Activated CD4-positive, CD25-positive, alpha-beta regulatory T cell treated with anti-CD3 and anti-CD28 coated beads, Interleukin-2, amount 50 U/mL, for 24 hours (primary cell): ENCODE measurements around the gene GP1BA.
"Not testable (repeated sequence)": the region's sequence is repeated elsewhere in the genome, so short reads cannot be mapped to it uniquely, and the experiment has no call there.

Experiments used
- ATAC-seq, 2 donors: fragments of 150-1000 bp; cut with Tn5 transposase; one replicate each; pipeline ENCODE4 v1.10.0; 2021; ENCODE audit warnings: mild to moderate bottlenecking in 1 of 2, moderate library complexity in 1 of 2

GP1BA gene

GRCh38 chr17:4901648-4902344, 30.3 kb upstream of the GP1BA start:
- ATAC-seq: no peak

GRCh38 chr17:4902540-4902939, 29.5 kb upstream of the GP1BA start:
- no peak for ATAC-seq

GRCh38 chr17:4903051-4903818, 28.8 kb upstream of the GP1BA start, which contains the start of gene CHRNE:
CHRNE (minus strand) TSS chr17:4903098; CDS start chr17:4903063, 35 bp downstream.
- peak; percentile 27 to 32 for ATAC-seq

- ATAC-seq: not testable (repeated sequence)
Observed at GRCh38 chr17:4906642-4907041, 25.4 kb upstream of the GP1BA start.

- no peak for ATAC-seq
Observed at GRCh38 chr17:4908301-4908700, 23.8 kb upstream of the GP1BA start.

GRCh38 chr17:4908711-4909496, 23.2 kb upstream of the GP1BA start:
- ATAC-seq: peak; percentile 91 to 93

GRCh38 chr17:4913994-4914393, 18.1 kb upstream of the GP1BA start:
- ATAC-seq: no peak

GRCh38 chr17:4914551-4914950, 17.5 kb upstream of the GP1BA start:
- ATAC-seq: not testable (repeated sequence)

GRCh38 chr17:4919511-4920047, 12.5 kb upstream of the GP1BA start:
- no peak for ATAC-seq

- no peak for ATAC-seq
Observed at GRCh38 chr17:4920351-4921048, 11.6 kb upstream of the GP1BA start.

GRCh38 chr17:4921320-4921719, 10.8 kb upstream of the GP1BA start:
- ATAC-seq: no peak

GRCh38 chr17:4926577-4927335, 5.3 kb upstream of the GP1BA start:
- ATAC-seq: not testable (repeated sequence)

- ATAC-seq: no peak
Observed at GRCh38 chr17:4928881-4929280, 3.2 kb upstream of the GP1BA start.

- no peak for ATAC-seq
Observed at GRCh38 chr17:4932756-4933155, 679 bp downstream of the GP1BA start.

- no peak for ATAC-seq
Observed at GRCh38 chr17:4933646-4934045, 1.6 kb downstream of the GP1BA start.

GRCh38 chr17:4934173-4934979, 2.3 kb downstream of the GP1BA start:
- no peak for ATAC-seq

- ATAC-seq: no peak
Observed at GRCh38 chr17:4935650-4936049, 3.6 kb downstream of the GP1BA start.

GRCh38 chr17:4936436-4936835, 4.4 kb downstream of the GP1BA start:
- ATAC-seq: no peak

- ATAC-seq: no peak
Observed at GRCh38 chr17:4937553-4937952, 5.5 kb downstream of the GP1BA start.

- ATAC-seq: no peak
Observed at GRCh38 chr17:4938069-4938491, 6.0 kb downstream of the GP1BA start.
